ENCODE measurements around the gene METTL8. TPM values are rescaled to one million over a fixed set of nuclear protein-coding genes. Genes with fewer than 3 reads are reported as not detected.

The METTL8 gene
- polyA plus RNA-seq, 3 donors = 12.0 to 20.9 (median 13.3) TPM

Other genes with a start within 250 kb of the METTL8 start
- 10 to 100 TPM; 20.1 to 34.5 (median 34.0) TPM for gene DCAF17, start 236 bp upstream of the METTL8 start, polyA plus RNA-seq (ENCODE audit: insufficient read length in 3 of 3)
- 10 to 100 TPM; 34.0 to 40.3 (median 36.0) TPM for gene CYBRD1, start 88.5 kb upstream of the METTL8 start, polyA plus RNA-seq (ENCODE audit: insufficient read length in 3 of 3)

Data from renal pelvis (tissue), 3 donors.